GM12874 (cell line): ENCODE measurements around the gene B4GALT7.

Source experiments
- CTCF ChIP-seq: IDR thresholded peaks from 2 replicates; pipeline ENCODE4 v1.5.1; 2011; ENCODE audit warnings: low read depth, mild to moderate bottlenecking, control low read depth, low read length, moderate library complexity; ENCODE audit not compliant: insufficient read depth

B4GALT7 gene

GRCh38 chr5:177578316-177578715, 21.6 kb upstream of the B4GALT7 start:
- no peak for TF ChIP-seq CTCF

GRCh38 chr5:177588413-177588909, 11.5 kb upstream of the B4GALT7 start:
- TF ChIP-seq CTCF, result no peak

- TF ChIP-seq CTCF, result no peak
Observed at GRCh38 chr5:177590406-177590805, 9.5 kb upstream of the B4GALT7 start.

- no peak for TF ChIP-seq CTCF
Observed at GRCh38 chr5:177591690-177592009, 8.3 kb upstream of the B4GALT7 start.

GRCh38 chr5:177592010-177592834, 7.7 kb upstream of the B4GALT7 start, which contains the start of gene TMED9:
Gene TMED9, plus strand, starts transcription at chr5:177592203. Its CDS starts 12 bp downstream, at chr5:177592215.
- TF ChIP-seq CTCF, result no peak

- TF ChIP-seq CTCF, result no peak
Observed at GRCh38 chr5:177592905-177593304, 7.0 kb upstream of the B4GALT7 start.

- TF ChIP-seq CTCF, result no peak
Observed at GRCh38 chr5:177593511-177593910, 6.4 kb upstream of the B4GALT7 start.
